ENCODE results near the gene ERV3-1. TPM values are rescaled to one million over a fixed set of nuclear protein-coding genes. Genes with fewer than 3 reads are reported as not detected.

ERV3-1 gene
- total and polyA plus RNA-seq, 2 donors (not counting 3 experiments of a cell fraction or from before 2014, with no cell fraction given): 28.4 to 29.6 TPM

- CTCF ChIA-PET: no interaction called here
- TF ChIP-seq EZH2 (IDR thresholded peaks at IDR 0.05; ENCODE audit: borderline replicate concordance, low read depth, low read length, severe bottlenecking) (no peak), POLR2A (IDR thresholded peaks at IDR 0.05; ENCODE audit: low read depth, low read length) (no peak), FOS (IDR thresholded peaks at IDR 0.05; ENCODE audit: borderline replicate concordance, insufficient read depth, low read length) (no peak), POLR2AphosphoS5 (IDR thresholded peaks at IDR 0.05; ENCODE audit: insufficient read depth, low read depth, low read length) (no peak), GATA2 (IDR thresholded peaks at IDR 0.05; ENCODE audit: insufficient read depth, insufficient read length, low read depth, low read length) (no peak), MYC (IDR thresholded peaks at IDR 0.05; ENCODE audit: low read depth, low read length) (no peak), JUN (IDR thresholded peaks at IDR 0.05; ENCODE audit: borderline replicate concordance, insufficient read depth, insufficient read length, low read depth) (no peak), MAX (IDR thresholded peaks at IDR 0.05; ENCODE audit: insufficient read depth, insufficient read length) (no peak)
- TF ChIP-seq, protein P1, sequence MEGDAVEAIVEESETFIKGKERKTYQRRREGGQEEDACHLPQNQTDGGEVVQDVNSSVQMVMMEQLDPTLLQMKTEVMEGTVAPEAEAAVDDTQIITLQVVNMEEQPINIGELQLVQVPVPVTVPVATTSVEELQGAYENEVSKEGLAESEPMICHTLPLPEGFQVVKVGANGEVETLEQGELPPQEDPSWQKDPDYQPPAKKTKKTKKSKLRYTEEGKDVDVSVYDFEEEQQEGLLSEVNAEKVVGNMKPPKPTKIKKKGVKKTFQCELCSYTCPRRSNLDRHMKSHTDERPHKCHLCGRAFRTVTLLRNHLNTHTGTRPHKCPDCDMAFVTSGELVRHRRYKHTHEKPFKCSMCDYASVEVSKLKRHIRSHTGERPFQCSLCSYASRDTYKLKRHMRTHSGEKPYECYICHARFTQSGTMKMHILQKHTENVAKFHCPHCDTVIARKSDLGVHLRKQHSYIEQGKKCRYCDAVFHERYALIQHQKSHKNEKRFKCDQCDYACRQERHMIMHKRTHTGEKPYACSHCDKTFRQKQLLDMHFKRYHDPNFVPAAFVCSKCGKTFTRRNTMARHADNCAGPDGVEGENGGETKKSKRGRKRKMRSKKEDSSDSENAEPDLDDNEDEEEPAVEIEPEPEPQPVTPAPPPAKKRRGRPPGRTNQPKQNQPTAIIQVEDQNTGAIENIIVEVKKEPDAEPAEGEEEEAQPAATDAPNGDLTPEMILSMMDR (IDR thresholded peaks at IDR 0.05; ENCODE audit: extremely low read depth in 1 of 2, insufficient read depth in 1 of 2, low read depth in 1 of 2, low read length in 2 of 2): no peak
These were observed 10.2 kb downstream of the ERV3-1 start for GRCh38 chr7:64996305-64996704.

More at GRCh38 chr7:64996305-64996704, 10.2 kb downstream of the ERV3-1 start:
- H3K36me3 ChIP-seq (ENCODE audit: control insufficient read depth in 2 of 2, extremely low read depth in 1 of 2, insufficient read depth in 2 of 2, low read length in 2 of 2): no peaks in the 10 kb centered on the region
- dilution Hi-C loops (cut with MboI; ENCODE audit: extremely low pct_ligation_motif_present, low sequenced_read_pairs): no loop called here
- peaks cover 2% of the 10 kb centered on the region for H3K79me2 ChIP-seq (ENCODE audit: control insufficient read depth, insufficient read depth, low read length)
- DNase-seq (ENCODE audit: low read depth, low spot score): no peak
- H3K9ac ChIP-seq (replicated peaks; ENCODE audit: extremely low read depth, insufficient read depth, low read length): no peak overlapping the region
- H2AFZ ChIP-seq (ENCODE audit: low read depth, low read length): no peak overlapping the region
- no peak overlapping the region for H3K4me3 ChIP-seq (replicated peaks in 1 of 3; ENCODE audit: insufficient read depth in 1 of 3, low read depth in 1 of 3, low read length in 3 of 3)
- H3K27me3 ChIP-seq (ENCODE audit: control insufficient read depth in 2 of 2, insufficient read depth in 2 of 2, low read length in 2 of 2): no peaks in the 10 kb centered on the region
- H3K27ac ChIP-seq (ENCODE audit: insufficient read depth, low read depth, low read length): no peak overlapping the region
- intact Hi-C loops (cut with micrococcal nuclease): no loop called here
- H4K20me1 ChIP-seq (replicated peaks; ENCODE audit: control insufficient read depth, extremely low read depth, insufficient read depth, low read length): no peaks in the 10 kb centered on the region
- H3K9me1 ChIP-seq (replicated peaks; ENCODE audit: control insufficient read depth, extremely low read depth, insufficient read depth, low read length): no peaks in the 10 kb centered on the region
- POLR2A ChIA-PET: no interaction called here
- no peak overlapping the region for H3K4me2 ChIP-seq (ENCODE audit: insufficient read depth, low read length)
- FAIRE-seq: no peak
- peaks cover 9% of the 10 kb centered on the region for H3K4me1 ChIP-seq (ENCODE audit: control insufficient read depth, extremely low read depth, insufficient read depth, low read length)
- peaks cover 9% of the 10 kb centered on the region for H3K9me3 ChIP-seq (replicated peaks; ENCODE audit: control insufficient read depth, insufficient read depth, low read length)
- no TSS peak for BruUV-seq (replicated peaks)
